Measurements from ENCODE around the gene KIF5B. TPM values are rescaled to one million over a fixed set of nuclear protein-coding genes. Genes with fewer than 3 reads are reported as not detected.

KIF5B gene
- total and polyA plus RNA-seq, 2 of the 8 experiments (the other 6 are each of a cell fraction or from before 2014, with no cell fraction given): 9.8 to 68.4 TPM

- TF ChIP-seq CHD7 (IDR thresholded peaks at IDR 0.05; ENCODE audit: insufficient replicate concordance, low read length) (no peak), PHF8 (conservative IDR thresholded peaks at IDR 0.05; ENCODE audit: low read depth, low read length) (no peak), KDM4A (IDR thresholded peaks at IDR 0.05; ENCODE audit: low read depth, low read length, severe bottlenecking) (no peak), HDAC2 (IDR thresholded peaks at IDR 0.05; ENCODE audit: borderline replicate concordance in 1 of 2, low read depth in 2 of 2, low read length in 2 of 2) (no peak), BCL11A (IDR thresholded peaks at IDR 0.05; ENCODE audit: low read depth in 2 of 2, low read length in 2 of 2) (no peak), ATF2 (IDR thresholded peaks at IDR 0.05; ENCODE audit: low read length) (no peak)
Observed at GRCh38 chr10:32072025-32072800, 16.0 kb upstream of the KIF5B start (continued).
